22Rv1 (cell line): Measurements from ENCODE around the gene FYN.

Experiments used
- ZFX ChIP-seq: fragments of 450-650 bp; IDR thresholded peaks from 2 replicates; pipeline ENCODE4 v1.6.1; 2017; ENCODE audit warnings: antibody characterized with exemption, borderline replicate concordance
- TF ChIP-seq, protein P1 (sequence below): fragments of 450-650 bp; IDR thresholded peaks from 2 replicates; pipeline ENCODE4 v1.5.1; 2017; ENCODE audit warnings: mild to moderate bottlenecking

DNA sequence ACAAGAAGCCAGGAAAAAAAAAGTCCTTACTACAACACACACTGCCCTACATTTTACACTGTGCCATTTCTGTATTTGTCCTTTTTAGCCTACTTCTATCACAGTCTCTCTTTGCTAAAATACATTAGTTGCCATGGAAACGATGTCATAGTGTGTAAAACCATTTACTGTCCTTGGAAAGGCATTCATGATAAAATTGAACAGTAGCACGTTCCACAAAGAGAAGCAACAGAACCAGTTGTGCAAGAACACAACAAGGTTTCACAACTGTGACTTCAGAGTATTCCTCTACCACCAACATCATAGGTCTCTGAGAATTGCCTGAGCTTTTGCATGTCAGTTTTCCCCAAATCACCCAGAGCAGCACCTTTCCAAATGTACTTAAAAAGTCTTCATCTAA lies 20.5 kb downstream of the FYN start:
- TF ChIP-seq, protein P1, sequence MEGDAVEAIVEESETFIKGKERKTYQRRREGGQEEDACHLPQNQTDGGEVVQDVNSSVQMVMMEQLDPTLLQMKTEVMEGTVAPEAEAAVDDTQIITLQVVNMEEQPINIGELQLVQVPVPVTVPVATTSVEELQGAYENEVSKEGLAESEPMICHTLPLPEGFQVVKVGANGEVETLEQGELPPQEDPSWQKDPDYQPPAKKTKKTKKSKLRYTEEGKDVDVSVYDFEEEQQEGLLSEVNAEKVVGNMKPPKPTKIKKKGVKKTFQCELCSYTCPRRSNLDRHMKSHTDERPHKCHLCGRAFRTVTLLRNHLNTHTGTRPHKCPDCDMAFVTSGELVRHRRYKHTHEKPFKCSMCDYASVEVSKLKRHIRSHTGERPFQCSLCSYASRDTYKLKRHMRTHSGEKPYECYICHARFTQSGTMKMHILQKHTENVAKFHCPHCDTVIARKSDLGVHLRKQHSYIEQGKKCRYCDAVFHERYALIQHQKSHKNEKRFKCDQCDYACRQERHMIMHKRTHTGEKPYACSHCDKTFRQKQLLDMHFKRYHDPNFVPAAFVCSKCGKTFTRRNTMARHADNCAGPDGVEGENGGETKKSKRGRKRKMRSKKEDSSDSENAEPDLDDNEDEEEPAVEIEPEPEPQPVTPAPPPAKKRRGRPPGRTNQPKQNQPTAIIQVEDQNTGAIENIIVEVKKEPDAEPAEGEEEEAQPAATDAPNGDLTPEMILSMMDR, result no peak
- no peak for TF ChIP-seq ZFX
